GM08714 (cell line): ENCODE data around the gene DBH.

Source experiments
- H3K4me3 ChIP-seq: fragments of 200-500 bp; sonication (Bioruptor generic); 2 replicates; pipeline ENCODE4 v1.5.1; 2014; ENCODE audit warnings: mild to moderate bottlenecking, low read length, inconsistent platforms
- ZNF274 ChIP-seq: IDR thresholded peaks from 2 replicates; pipeline ENCODE4 v1.6.1; 2012; ENCODE audit warnings: mild to moderate bottlenecking, low read depth, low read length

Gene DBH

GRCh38 chr9:133599470-133600173 is 36.5 kb upstream of the DBH start:
- no peak for TF ChIP-seq ZNF274

GRCh38 chr9:133600739-133601138 is 35.4 kb upstream of the DBH start:
- TF ChIP-seq ZNF274: no peak

More at GRCh38 chr9:133599470-133600173, 36.5 kb upstream of the DBH start:
- no peak overlapping the region for H3K4me3 ChIP-seq

GRCh38 chr9:133601746-133602145 is 34.4 kb upstream of the DBH start:
- TF ChIP-seq ZNF274: no peak
- no peak overlapping the region for H3K4me3 ChIP-seq

More at GRCh38 chr9:133600739-133601138, 35.4 kb upstream of the DBH start:
- no peak overlapping the region for H3K4me3 ChIP-seq

- H3K4me3 ChIP-seq: no peak overlapping the region
- no peak for TF ChIP-seq ZNF274
Observed at GRCh38 chr9:133602277-133602676, 33.9 kb upstream of the DBH start.

- no peak overlapping the region for H3K4me3 ChIP-seq
- no peak for TF ChIP-seq ZNF274
Observed at GRCh38 chr9:133603135-133603927, 32.8 kb upstream of the DBH start.

GRCh38 chr9:133604214-133604613 is 31.9 kb upstream of the DBH start:
- no peak overlapping the region for H3K4me3 ChIP-seq
- TF ChIP-seq ZNF274: no peak

GRCh38 chr9:133604856-133605255 is 31.3 kb upstream of the DBH start:
- no peak overlapping the region for H3K4me3 ChIP-seq
- no peak for TF ChIP-seq ZNF274

- no peak for TF ChIP-seq ZNF274
- H3K4me3 ChIP-seq: no peak overlapping the region
Observed at GRCh38 chr9:133605446-133605845, 30.7 kb upstream of the DBH start.

GRCh38 chr9:133605856-133606707 is 30.1 kb upstream of the DBH start:
- H3K4me3 ChIP-seq: no peak overlapping the region
- TF ChIP-seq ZNF274: no peak

- H3K4me3 ChIP-seq: no peak overlapping the region
- no peak for TF ChIP-seq ZNF274
Observed at GRCh38 chr9:133606708-133607025, 29.5 kb upstream of the DBH start.

GRCh38 chr9:133607381-133607780 is 28.8 kb upstream of the DBH start:
- no peak overlapping the region for H3K4me3 ChIP-seq
- TF ChIP-seq ZNF274: no peak

- H3K4me3 ChIP-seq: no peak overlapping the region
- no peak for TF ChIP-seq ZNF274
Observed at GRCh38 chr9:133607976-133608375, 28.2 kb upstream of the DBH start.

- no peak for TF ChIP-seq ZNF274
Observed at GRCh38 chr9:133608382-133608781, 27.8 kb upstream of the DBH start.

GRCh38 chr9:133608889-133609288 is 27.3 kb upstream of the DBH start:
- H3K4me3 ChIP-seq: no peak overlapping the region
- no peak for TF ChIP-seq ZNF274

More at GRCh38 chr9:133608382-133608781, 27.8 kb upstream of the DBH start:
- H3K4me3 ChIP-seq: no peak overlapping the region
